H1 (cell line): ENCODE measurements around the gene FCF1. TPM values are rescaled to one million over a fixed set of nuclear protein-coding genes. Genes with fewer than 3 reads are reported as not detected.

Experiments
- CTCF ChIA-PET: fragments of 300-600 bp; sonication (Branson Sonifier 250); formaldehyde crosslinking; loops from one replicate; lab custom pipeline; 2021; ENCODE audit not compliant: partially characterized antibody; lab: Charles Lee
- POLR2A ChIA-PET: fragments of 300-600 bp; sonication (Branson Sonifier 250); formaldehyde crosslinking; loops from one replicate; lab custom pipeline; 2021; ENCODE audit warnings: inconsistent platforms; ENCODE audit not compliant: partially characterized antibody; lab: Charles Lee
- DNase-seq, 2 experiments: peaks; one replicate each; pipeline versions ENCODE4 v3.0.0 to v3.0.0-alpha.2; 2010 to 2022; ENCODE audit warnings: low spot score in 2 of 2, low read depth in 1 of 2, mixed read lengths in 1 of 2
- FAIRE-seq: peaks from 2 replicates; lab custom pipeline; 2011; peaks lifted over from hg19 to GRCh38; lab: Jason Lieb, UNC
- H2AFZ ChIP-seq: 2 replicates; pipeline ENCODE4 v1.8.1; 2012; ENCODE audit warnings: low read length, inconsistent platforms
- H2AK5ac ChIP-seq: 2 replicates; pipeline ENCODE4 v1.6.1; 2013; ENCODE audit warnings: low read depth, low read length
- H2BK120ac ChIP-seq: replicated peaks from 2 replicates; pipeline ENCODE3; 2013; ENCODE audit warnings: low read depth, low read length, inconsistent platforms
- H2BK12ac ChIP-seq: 2 replicates; pipeline ENCODE4 v1.6.1; 2013; ENCODE audit warnings: low read depth, low read length
- H2BK15ac ChIP-seq: 2 replicates; pipeline ENCODE4 v1.6.1; 2013; ENCODE audit warnings: low read length
- H2BK20ac ChIP-seq: 2 replicates; pipeline ENCODE4 v1.6.1; 2013; ENCODE audit warnings: low read length
- H2BK5ac ChIP-seq: 2 replicates; pipeline ENCODE4 v1.6.1; 2013; ENCODE audit warnings: low read depth, low read length
- H3K14ac ChIP-seq: 2 replicates; pipeline ENCODE4 v1.6.1; 2013; ENCODE audit warnings: inconsistent platforms; ENCODE audit not compliant: insufficient read length
- H3K18ac ChIP-seq: 2 replicates; pipeline ENCODE4 v1.6.1; 2013; ENCODE audit warnings: low read length; ENCODE audit errors: extremely low read depth
- H3K23ac ChIP-seq: 2 replicates; pipeline ENCODE4 v1.6.1; 2013; ENCODE audit warnings: inconsistent platforms; ENCODE audit not compliant: insufficient read length
- H3K23me2 ChIP-seq: 2 replicates; pipeline ENCODE4 v1.6.1; 2013; ENCODE audit warnings: low read depth, low read length
- H3K27ac ChIP-seq: 2 replicates; pipeline ENCODE4 v1.6.1; 2011; ENCODE audit warnings: low read depth, low read length, inconsistent platforms
- H3K27me3 ChIP-seq, 4 experiments: replicated peaks in 1 of 4; 1 replicate in 1 of 4; 2 replicates in 3 of 4; pipeline versions ENCODE4 v1.6.1 to v1.8.1; 2011 to 2013; ENCODE audit warnings: low read length in 3 of 4, mild to moderate bottlenecking in 3 of 4, inconsistent platforms in 2 of 4, mixed read lengths in 2 of 4, moderate library complexity in 1 of 4; ENCODE audit not compliant: control insufficient read depth in 3 of 4, insufficient read depth in 3 of 4; ENCODE audit errors: extremely low read depth in 1 of 4
- H3K36me3 ChIP-seq, 4 experiments: 2 replicates each; pipeline versions ENCODE4 v1.6.1 to v1.8.1; 2011 to 2013; ENCODE audit warnings: mild to moderate bottlenecking in 4 of 4, low read length in 3 of 4, moderate library complexity in 2 of 4, control low read depth in 1 of 4, inconsistent platforms in 1 of 4; ENCODE audit not compliant: insufficient read depth in 4 of 4, control insufficient read depth in 2 of 4
- H3K4ac ChIP-seq: replicated peaks from 2 replicates; pipeline ENCODE3; 2013; ENCODE audit warnings: low read length, low read depth, mixed read lengths, inconsistent platforms; ENCODE audit not compliant: insufficient read length
- H3K4me1 ChIP-seq, 4 experiments: replicated peaks in 1 of 4; 1 replicate in 1 of 4; 2 replicates in 3 of 4; pipeline versions ENCODE4 v1.6.1 to v1.8.1; 2011 to 2013; ENCODE audit warnings: low read length in 3 of 4, inconsistent platforms in 2 of 4, mixed read lengths in 1 of 4; ENCODE audit not compliant: insufficient read depth in 4 of 4, control insufficient read depth in 3 of 4
- H3K4me2 ChIP-seq, 2 experiments: 2 replicates each; pipeline versions ENCODE4 v1.6.1 to v1.8.1; 2011 to 2013; ENCODE audit warnings: low read depth in 2 of 2, low read length in 2 of 2, control low read depth in 1 of 2, inconsistent platforms in 1 of 2, mild to moderate bottlenecking in 1 of 2; ENCODE audit not compliant: insufficient read depth in 1 of 2
- H3K4me3 ChIP-seq, 4 experiments: fragments of 200-600, 300-600 bp in 1 of 4; sonication (generic), shearing (Covaris generic), sonication (Bioruptor Twin) in 1 of 4; 2 replicates each; pipeline versions ENCODE4 v1.5.1 to v1.8.1; 2011 to 2016; ENCODE audit warnings: low read length in 4 of 4, low read depth in 3 of 4, control low read depth in 2 of 4, inconsistent platforms in 2 of 4, mild to moderate bottlenecking in 2 of 4, mixed read lengths in 1 of 4, moderate library complexity in 1 of 4; ENCODE audit not compliant: insufficient read depth in 2 of 4; ENCODE audit errors: extremely low read depth in 1 of 4
- H3K56ac ChIP-seq: replicated peaks from 2 replicates; pipeline ENCODE3; 2013; ENCODE audit warnings: low read depth, mild to moderate bottlenecking, mixed read lengths, low read length, inconsistent platforms; ENCODE audit not compliant: insufficient read length
- H3K79me1 ChIP-seq: 2 replicates; pipeline ENCODE4 v1.6.1; 2013; ENCODE audit warnings: low read depth, low read length, control low read depth
- H3K79me2 ChIP-seq, 2 experiments: 2 replicates each; pipeline versions ENCODE4 v1.6.1 to v1.8.1; 2012 to 2013; ENCODE audit warnings: low read length in 2 of 2, mild to moderate bottlenecking in 2 of 2, inconsistent platforms in 1 of 2; ENCODE audit not compliant: insufficient read depth in 2 of 2, control insufficient read depth in 1 of 2
- H3K9ac ChIP-seq, 4 experiments: replicated peaks in 1 of 4; 1 replicate in 1 of 4; 2 replicates in 3 of 4; pipeline versions ENCODE4 v1.6.1 to v1.8.1; 2011 to 2013; ENCODE audit warnings: low read depth in 3 of 4, low read length in 3 of 4, control low read depth in 2 of 4, mild to moderate bottlenecking in 2 of 4, moderate library complexity in 2 of 4, inconsistent platforms in 1 of 4; ENCODE audit errors: extremely low read depth in 1 of 4
- H3K9me3 ChIP-seq, 2 experiments: 2 replicates each; pipeline versions ENCODE4 v1.6.1 to v1.8.1; 2012 to 2013; ENCODE audit warnings: mild to moderate bottlenecking in 2 of 2, moderate library complexity in 2 of 2, control low read depth in 1 of 2, inconsistent platforms in 1 of 2, low read depth in 1 of 2, low read length in 1 of 2, mixed read lengths in 1 of 2; ENCODE audit not compliant: insufficient read depth in 2 of 2
- H4K20me1 ChIP-seq, 2 experiments: replicated peaks in 1 of 2; 2 replicates each; pipeline versions ENCODE3 to v1.8.1; 2011 to 2013; ENCODE audit warnings: inconsistent platforms in 2 of 2, low read length in 2 of 2, mild to moderate bottlenecking in 1 of 2; ENCODE audit not compliant: insufficient read depth in 2 of 2, control insufficient read depth in 1 of 2
- H4K5ac ChIP-seq: 2 replicates; pipeline ENCODE4 v1.6.1; 2013; ENCODE audit warnings: low read length, low read depth, mixed read lengths, inconsistent platforms; ENCODE audit not compliant: insufficient read length
- H4K8ac ChIP-seq: 2 replicates; pipeline ENCODE4 v1.8.0; 2013; ENCODE audit warnings: mild to moderate bottlenecking, moderate library complexity, low read length, inconsistent platforms; ENCODE audit not compliant: insufficient read depth; ENCODE audit errors: extremely low read depth
- H4K91ac ChIP-seq: replicated peaks from 2 replicates; pipeline ENCODE3; 2013; ENCODE audit warnings: low read length, mixed read lengths, inconsistent platforms; ENCODE audit not compliant: insufficient read length
- KDM4A ChIP-seq: IDR thresholded peaks from one replicate; pipeline ENCODE4 v1.7.1; 2012; ENCODE audit warnings: low read depth, mild to moderate bottlenecking, moderate library complexity, low read length, inconsistent platforms; ENCODE audit not compliant: severe bottlenecking
- SIX5 ChIP-seq: IDR thresholded peaks from 2 replicates; pipeline ENCODE4 v1.6.1; 2011; ENCODE audit warnings: mild to moderate bottlenecking, low read depth, low read length
- WGBS, 2 experiments: shearing (Covaris generic) in 1 of 2; methylation state at CpG; one replicate each; pipeline versions ENCODE4 v1.1.6 to v1.1.7; 2013 to 2015; ENCODE audit warnings: low lambda C conversion rate in 2 of 2, mixed read lengths in 2 of 2, inconsistent platforms in 1 of 2, low coverage in 1 of 2, missing lambda C conversion rate in 1 of 2; ENCODE audit not compliant: insufficient replicate concordance in 2 of 2, insufficient coverage in 1 of 2, insufficient read length in 1 of 2; ENCODE audit errors: extremely low coverage in 1 of 2, missing lambda C conversion rate in 1 of 2; 5-methylcytosine and 5-hydroxymethylcytosine counted together
- polyA plus RNA-seq, 7 experiments: library from polyadenylated mRNA; depleted of rRNA in 3 of 7; stranded (reverse) in 5 of 7; unstranded in 2 of 7; fragments of >200 nt in 5 of 7; fragments of 200-250 nt in 2 of 7; gene quantifications; 1 replicate in 5 of 7; 2 replicates in 1 of 7; 4 replicates in 1 of 7; pipeline versions ENCODE4 v1.2.1 to v1.2.3, GENCODE V29; 2011 to 2013; ENCODE audit warnings: missing spikeins in 2 of 7, mixed read lengths in 2 of 7
- total RNA-seq: library from RNA; stranded (reverse); fragmentation: NEBNext Ultra II Directional; extraction: Animal tissue kit (Norgen Biotek cat#: 25700); gene quantifications from 2 replicates; pipeline ENCODE4 v1.2.1, GENCODE V29; 2021

The FCF1 gene
- total and polyA plus RNA-seq, 2 of the 8 experiments (the other 6 are each of a cell fraction or from before 2014, with no cell fraction given): 48.1 to 84.3 TPM

GRCh38 chr14:74763803-74764531, 51.0 kb downstream of the FCF1 start:
- Histone ChIP-seq H4K91ac (no peak overlapping the region), H3K4me3 (peak overlapping the region; percentile 72 to 92 (median 78)), H2BK120ac (no peak overlapping the region), H4K20me1 (peaks cover 4 to 13% of the 10 kb centered on the region in 2 experiments), H3K4me1 (peaks cover 0 to 3% (median 0%) of the 10 kb centered on the region in 4 experiments; a peak in 1 of 7 replicates), H3K56ac (no peak overlapping the region), H3K9me3 (no peaks in the 10 kb centered on the region), H3K4me2 (peak overlapping the region; percentile 77 to 91), H3K23me2 (peaks cover 10% of the 10 kb centered on the region), H2AFZ (no peak overlapping the region), H3K4ac (no peak overlapping the region), H3K27me3 (no peaks in the 10 kb centered on the region), H3K79me1 (peaks cover 3% of the 10 kb centered on the region; the same call in 1 of the 2 replicates), H3K27ac (peak overlapping the region; percentile 38; the same call in 1 of the 2 replicates), H2BK20ac (no peak overlapping the region), H3K18ac (0 out of 2 replicates have a peak overlapping the region, but pooled peaks have one; percentile 19), H3K36me3 (peaks cover 0 to 3% (median 0%) of the 10 kb centered on the region in 4 experiments; a peak in 2 of 8 replicates), H3K23ac (no peak overlapping the region), H3K9ac (peak overlapping the region; percentile 47 to 90 (median 86)), H3K79me2 (peaks cover 29 to 56% of the 10 kb centered on the region in 2 experiments), H4K8ac (peak overlapping the region; percentile 96; the same call in 1 of the 2 replicates), H2BK5ac (peak overlapping the region; percentile 52; the same call in 1 of the 2 replicates), H2AK5ac (peak overlapping the region; percentile 53; the same call in 1 of the 2 replicates), H2BK15ac (no peak overlapping the region), H2BK12ac (no peak overlapping the region), H4K5ac (no peak overlapping the region), H3K14ac (no peak overlapping the region)
- WGBS, 2 experiments: 5% methylated on average over 13 of the region's 19 CpGs; no CpG with 5 or more reads in 1 of the 2 experiments
- FAIRE-seq: no peak
- ChIA-PET POLR2A (interaction anchor here (0.6 to 2.9 kb wide), 12 partner anchors 8 to 522 kb away, joined by 3 to 17 read pairs (median 3); partner anchors contain the start of gene DLST), CTCF (interaction anchor here (0.6 to 3.0 kb wide), 13 partner anchors 9 to 245 kb away, joined by 3 to 11 read pairs (median 4); partner anchors contain the start of gene LTBP2)
- DNase-seq: peak in 1 of 2 experiments; percentile 48
- peak; percentile 10 for TF ChIP-seq KDM4A
- TF ChIP-seq SIX5: no peak
